Measurements from ENCODE around the gene CHMP2A.

GRCh38 chr19:58554494-58555368 is at the start of gene CHMP2A:
- TF ChIP-seq POLR2AphosphoS5 (IDR thresholded peaks at IDR 0.05; ENCODE audit: low read length) (peak; percentile 70), SREBF2 (IDR thresholded peaks at IDR 0.05; ENCODE audit: low read length) (no peak), EGR1 (IDR thresholded peaks at IDR 0.05; ENCODE audit: borderline replicate concordance in 1 of 2, low read depth in 2 of 2, low read length in 2 of 2) (peak; percentile 26 to 28; a peak in 2 of 3 replicates), FOXK2 (IDR thresholded peaks at IDR 0.05) (no peak), SPI1 (IDR thresholded peaks at IDR 0.05; ENCODE audit: borderline replicate concordance, insufficient read depth, low read depth, low read length) (no peak), HDAC2 (IDR thresholded peaks at IDR 0.05) (no peak)

Data from GM12878 (cell line).